GM12878 (cell line): Measurements from ENCODE around the gene NAT9. TPM values are rescaled to one million over a fixed set of nuclear protein-coding genes. Genes with fewer than 3 reads are reported as not detected.

Experiments
- ATAC-seq: fragments of 200-7000 bp; cut with Tn5 transposase; 3 replicates; pipeline ENCODE4 v1.9.1; 2020; ENCODE audit warnings: mild to moderate bottlenecking, moderate library complexity
- BruUV-seq: library from RNA; stranded (reverse); fragments of 400-500 nt; replicated peaks from 2 replicates; lab custom pipeline; 2021; lab: Mats Ljungman, UMichigan
- CTCF ChIA-PET: fragments of 300-600 bp; sonication (Branson Sonifier 250); formaldehyde crosslinking; extraction: SDS; loops from one replicate; lab custom pipeline; 2021; ENCODE audit warnings: inconsistent platforms; lab: Yijun Ruan, JAX
- POLR2A ChIA-PET: fragments of 350-600 bp; formaldehyde crosslinking; extraction: SDS; loops from one replicate; lab custom pipeline; 2021; ENCODE audit warnings: inconsistent platforms; lab: Charles Lee
- RAD21 ChIA-PET: fragments of 300-600 bp; sonication (Branson Sonifier 250); formaldehyde crosslinking; loops from one replicate; lab custom pipeline; 2023; ENCODE audit warnings: antibody characterized with exemption; ENCODE audit not compliant: unreplicated experiment; lab: Charles Lee
- SMC1A ChIA-PET: fragments of 300-600 bp; sonication (Branson Sonifier 250); formaldehyde crosslinking; loops from one replicate; lab custom pipeline; 2023; ENCODE audit not compliant: unreplicated experiment, uncharacterized antibody; lab: Charles Lee
- DNase-seq: peaks from one replicate; pipeline ENCODE4 v3.0.0-alpha.2; 2011; ENCODE audit warnings: low read depth, low spot score
- FAIRE-seq: peaks from 3 replicates; lab custom pipeline; 2011; peaks lifted over from hg19 to GRCh38; lab: Jason Lieb, UNC
- H2AFZ ChIP-seq: 2 replicates; pipeline ENCODE4 v1.6.0; 2011; ENCODE audit warnings: low read depth, low read length, control low read depth; ENCODE audit not compliant: control insufficient read depth
- H3K27ac ChIP-seq: 2 replicates; pipeline ENCODE4 v1.5.1; 2011; ENCODE audit warnings: control low read depth; ENCODE audit not compliant: control insufficient read depth, insufficient read depth
- H3K27me3 ChIP-seq, 2 experiments: replicated peaks in 1 of 2; 2 replicates each; pipeline versions ENCODE4 v1.6.0 to v1.6.1; 2011; ENCODE audit warnings: low read length in 1 of 2; ENCODE audit not compliant: control insufficient read depth in 2 of 2, insufficient read depth in 2 of 2
- H3K36me3 ChIP-seq, 2 experiments: 2 replicates each; pipeline ENCODE4 v1.5.1; 2011; ENCODE audit warnings: low read length in 1 of 2; ENCODE audit not compliant: control insufficient read depth in 2 of 2, insufficient read depth in 2 of 2
- H3K4me1 ChIP-seq: 2 replicates; pipeline ENCODE4 v1.6.1; 2011; ENCODE audit warnings: mild to moderate bottlenecking, low read length, moderate library complexity, mixed read lengths; ENCODE audit not compliant: control insufficient read depth, insufficient read depth
- H3K4me2 ChIP-seq: 2 replicates; pipeline ENCODE4 v1.6.0; 2011; ENCODE audit warnings: control low read depth; ENCODE audit not compliant: control insufficient read depth, insufficient read depth
- H3K4me3 ChIP-seq: fragments of 200-600 bp; sonication (generic); 2 replicates; pipeline ENCODE4 v1.5.1; 2016
- H3K79me2 ChIP-seq: 2 replicates; pipeline ENCODE4 v1.6.0; 2011; ENCODE audit warnings: low read length; ENCODE audit not compliant: control insufficient read depth, insufficient read depth
- H3K9ac ChIP-seq: 2 replicates; pipeline ENCODE4 v1.8.0; 2011; ENCODE audit warnings: low read length, control low read depth, mixed read lengths; ENCODE audit not compliant: control insufficient read depth, insufficient read depth
- H3K9me3 ChIP-seq: replicated peaks from 3 replicates; pipeline ENCODE4 v1.5.1; 2011; ENCODE audit warnings: mild to moderate bottlenecking, low read length; ENCODE audit not compliant: control insufficient read depth, insufficient read depth
- H4K20me1 ChIP-seq: 2 replicates; pipeline ENCODE4 v1.6.0; 2011; ENCODE audit not compliant: control insufficient read depth, insufficient read depth
- ASH2L ChIP-seq: fragments of 300-600, 200-600 bp; sonication (generic); IDR thresholded peaks from 2 replicates; pipeline ENCODE4 v1.6.1; 2017; ENCODE audit warnings: low read depth, mild to moderate bottlenecking, borderline replicate concordance
- ATF7 ChIP-seq: fragments of 450-650 bp; IDR thresholded peaks from 2 replicates; pipeline ENCODE4 v1.6.1; 2016; ENCODE audit warnings: low read depth, mild to moderate bottlenecking
- CBX5 ChIP-seq: sonication (generic); IDR thresholded peaks from 2 replicates; pipeline ENCODE4 v1.6.1; 2016; ENCODE audit warnings: low read depth, moderate library complexity, mild to moderate bottlenecking, inconsistent platforms
- EGR1 ChIP-seq, 2 experiments: IDR thresholded peaks; 1 replicate in 1 of 2; 2 replicates in 1 of 2; pipeline ENCODE4 v1.6.1; 2011 to 2012; ENCODE audit warnings: low read depth in 2 of 2, low read length in 2 of 2, borderline replicate concordance in 1 of 2, mild to moderate bottlenecking in 1 of 2, moderate library complexity in 1 of 2
- EP300 ChIP-seq, 2 experiments: fragments of 150-350 bp in 1 of 2; IDR thresholded peaks; 2 replicates each; pipeline ENCODE4 v1.6.1; 2011 to 2012; ENCODE audit warnings: low read depth in 2 of 2, low read length in 2 of 2, borderline replicate concordance in 1 of 2, improper control_type of control experiment in 1 of 2, inconsistent platforms in 1 of 2; ENCODE audit not compliant: control insufficient read depth in 1 of 2
- HCFC1 ChIP-seq: fragments of 150-350 bp; IDR thresholded peaks from 2 replicates; pipeline ENCODE4 v1.6.1; 2014; ENCODE audit warnings: low read length
- HDGF ChIP-seq: fragments of 450-650 bp; IDR thresholded peaks from 2 replicates; pipeline ENCODE4 v1.6.1; 2016; ENCODE audit warnings: antibody characterized with exemption
- IKZF2 ChIP-seq, 2 experiments: fragments of 450-650 bp; IDR thresholded peaks; 2 replicates each; pipeline ENCODE4 v1.6.1; 2017; ENCODE audit warnings: mild to moderate bottlenecking in 2 of 2, moderate library complexity in 2 of 2
- MEF2A ChIP-seq: IDR thresholded peaks from 2 replicates; pipeline ENCODE4 v1.6.1; 2011; ENCODE audit warnings: low read depth, mild to moderate bottlenecking, low read length, moderate library complexity; ENCODE audit not compliant: insufficient read depth
- MTA2 ChIP-seq: fragments of 450-650 bp; IDR thresholded peaks from 2 replicates; pipeline ENCODE4 v1.6.1; 2016; ENCODE audit warnings: low read depth, mild to moderate bottlenecking, moderate library complexity
- NFIC ChIP-seq: IDR thresholded peaks from 2 replicates; pipeline ENCODE4 v1.6.1; 2012; ENCODE audit warnings: low read depth, mild to moderate bottlenecking, inconsistent platforms, low read length, moderate library complexity
- NR2C1 ChIP-seq: fragments of 450-650 bp; IDR thresholded peaks from 2 replicates; pipeline ENCODE4 v1.6.1; 2017; ENCODE audit warnings: antibody characterized with exemption, mild to moderate bottlenecking, moderate library complexity
- POU2F2 ChIP-seq: IDR thresholded peaks from 3 replicates; pipeline ENCODE4 v1.6.1; 2011; ENCODE audit warnings: low read depth, mild to moderate bottlenecking, low read length, borderline replicate concordance
- RAD21 ChIP-seq: IDR thresholded peaks from 2 replicates; pipeline ENCODE4 v1.6.1; 2011; ENCODE audit warnings: mild to moderate bottlenecking, low read depth, low read length, moderate library complexity; ENCODE audit not compliant: insufficient read depth
- SIN3A ChIP-seq: IDR thresholded peaks from 2 replicates; pipeline ENCODE4 v1.6.1; 2012; ENCODE audit warnings: low read depth, low read length, improper control_type of control experiment
- YY1 ChIP-seq: IDR thresholded peaks from 2 replicates; pipeline ENCODE4 v1.6.1; 2011; ENCODE audit warnings: low read depth, mild to moderate bottlenecking, low read length
- ZBTB33 ChIP-seq: fragments of 450-650 bp; IDR thresholded peaks from 2 replicates; pipeline ENCODE4 v1.6.1; 2017; ENCODE audit warnings: mild to moderate bottlenecking
- ZNF217 ChIP-seq: fragments of 450-650 bp; IDR thresholded peaks from 2 replicates; pipeline ENCODE4 v1.6.1; 2017; ENCODE audit warnings: antibody characterized with exemption, mild to moderate bottlenecking
- ZNF24 ChIP-seq: fragments of 450-650 bp; IDR thresholded peaks from 2 replicates; pipeline ENCODE4 v1.6.1; 2017; ENCODE audit warnings: antibody characterized with exemption, mild to moderate bottlenecking
- ZZZ3 ChIP-seq: IDR thresholded peaks from 2 replicates; pipeline ENCODE4 v1.6.1; 2011; ENCODE audit warnings: low read depth; ENCODE audit not compliant: control insufficient read depth, insufficient read length
- WGBS: methylation state at CpG from one replicate; pipeline ENCODE4 v1.1.6; 2016; ENCODE audit warnings: low lambda C conversion rate; ENCODE audit not compliant: insufficient replicate concordance, insufficient coverage; ENCODE audit errors: missing lambda C conversion rate; 5-methylcytosine and 5-hydroxymethylcytosine counted together
- in situ Hi-C: fragments of 300-500 bp; cut with MboI; formaldehyde crosslinking; loops from 9 replicates; pipeline ENCODE4 v1.14.3; 2018; ENCODE audit warnings: mixed read lengths
- intact Hi-C: fragments of 100-400 bp; cut with micrococcal nuclease; formaldehyde crosslinking; loops from one replicate; pipeline ENCODE4 v1.14.2; 2022; ENCODE audit not compliant: unreplicated experiment
- polyA plus RNA-seq, 11 experiments: library from polyadenylated mRNA; depleted of rRNA in 4 of 11; unstranded in 6 of 11; stranded (reverse) in 5 of 11; fragments of >200 nt; fragmentation: Nextera tagmentation in 4 of 11; fragmentation: Illumina TruSeq in 1 of 11; extraction: Ambion mirVana in 4 of 11; extraction: Trizol in 1 of 11; gene quantifications; 1 replicate in 1 of 11; 2 replicates in 10 of 11; pipeline versions ENCODE4 v1.2.1 to v1.2.3, GENCODE V29; 2011 to 2016; ENCODE audit warnings: inconsistent platforms in 2 of 11, missing spikeins in 2 of 11, low read depth in 1 of 11
- total RNA-seq, 4 experiments: library from RNA; depleted of rRNA in 3 of 4; stranded (reverse); fragments of >200 nt in 3 of 4; fragmentation: Illumina TruSeq in 1 of 4; extraction: Trizol in 1 of 4; gene quantifications; 2 replicates each; pipeline versions ENCODE4 v1.2.1 to v1.2.3, GENCODE V29; 2013 to 2021

Gene NAT9
- total and polyA plus RNA-seq, 10 of the 15 experiments (the other 5 are each of a cell fraction or from before 2014, with no cell fraction given) = 3.5 to 45.3 (median 27.3) TPM

GRCh38 chr17:74798239-74798707 lies 22.1 kb upstream of the NAT9 start:
- 90% methylated on average over 8 of the region's 8 CpGs for whole genome bisulfite sequencing
- ChIA-PET CTCF (interaction anchor here (1.0 kb wide), 1 partner anchor 61 kb away, joined by 3 read pairs; no protein-coding TSS in a partner anchor), POLR2A (no interaction called here), SMC1A (no interaction called here), RAD21 (no interaction called here)
- no peak overlapping the region for H3K27ac ChIP-seq
- H3K9ac ChIP-seq = no peak overlapping the region
- FAIRE-seq (no peak), DNase-seq (no peak), ATAC-seq (no peak)
- TF ChIP-seq POU2F2 (no peak), NR2C1 (no peak), HDGF (no peak), MEF2A (no peak), EP300 (IDR thresholded peaks at IDR 0.05; ENCODE audit: borderline replicate concordance in 1 of 2, control insufficient read depth in 1 of 2, low read depth in 2 of 2, low read length in 2 of 2) (no peak), IKZF2 (IDR thresholded peaks at IDR 0.05) (no peak), ZBTB33 (no peak), CBX5 (no peak), ATF7 (no peak), YY1 (no peak), ASH2L (no peak), ZNF24 (no peak), RAD21 (no peak), EGR1 (IDR thresholded peaks at IDR 0.05; ENCODE audit: borderline replicate concordance in 1 of 2, low read depth in 2 of 2, low read length in 2 of 2) (no peak), ZZZ3 (no peak), NFIC (no peak), HCFC1 (no peak), SIN3A (no peak), ZNF217 (no peak), MTA2 (no peak)
- no peaks in the 10 kb centered on the region for H3K79me2 ChIP-seq
- H3K9me3 ChIP-seq = no peaks in the 10 kb centered on the region
- H4K20me1 ChIP-seq = no peaks in the 10 kb centered on the region
- H3K4me1 ChIP-seq = no peaks in the 10 kb centered on the region
- BruUV-seq = no TSS peak
- H3K27me3 ChIP-seq = no peaks in the 10 kb centered on the region
- H3K36me3 ChIP-seq = peaks cover 4 to 6% of the 10 kb centered on the region in 2 experiments; a peak in 3 of 4 replicates
- no peak overlapping the region for H3K4me2 ChIP-seq
- H2AFZ ChIP-seq = no peak overlapping the region
- in situ Hi-C loops (no loop called here), intact Hi-C loops (no loop called here)
- H3K4me3 ChIP-seq = no peak overlapping the region
